ENCODE data around the gene TMIE. TPM values are rescaled to one million over a fixed set of nuclear protein-coding genes. Genes with fewer than 3 reads are reported as not detected.

The TMIE gene
- total and polyA plus RNA-seq, 2 of the 8 experiments (the other 6 are each of a cell fraction or from before 2014, with no cell fraction given), result 0.45 to 0.67 TPM

GRCh38 chr3:46670891-46671427 is 30.2 kb upstream of the TMIE start:
- 0 out of 2 replicates have a peak overlapping the region, but pooled peaks have one; percentile 44 for H2BK5ac ChIP-seq (ENCODE audit: low read depth, low read length)
- FAIRE-seq (no peak), DNase-seq (ENCODE audit: low read depth in 1 of 2, low spot score in 2 of 2) (peak in 1 of 2 experiments; percentile 41)
- no peak overlapping the region for H3K23ac ChIP-seq (ENCODE audit: insufficient read length)
- no peak overlapping the region for H3K27ac ChIP-seq (ENCODE audit: low read depth, low read length)
- no peak overlapping the region for H2BK12ac ChIP-seq (ENCODE audit: low read depth, low read length)
- no peak overlapping the region for H2BK120ac ChIP-seq (replicated peaks; ENCODE audit: low read depth, low read length)
- H2AK5ac ChIP-seq (ENCODE audit: low read depth, low read length), result no peak overlapping the region
- no peak overlapping the region for H4K91ac ChIP-seq (replicated peaks; ENCODE audit: insufficient read length, low read length)
- WGBS, 2 experiments (ENCODE audit: extremely low coverage in 1 of 2, insufficient coverage in 1 of 2, insufficient read length in 1 of 2, insufficient replicate concordance in 2 of 2, low coverage in 1 of 2, low lambda C conversion rate in 2 of 2, missing lambda C conversion rate in 1 of 2), result 97% methylated on average over 3 of the region's 4 CpGs; no CpG with 5 or more reads in 1 of the 2 experiments
- H3K79me2 ChIP-seq (ENCODE audit: control insufficient read depth in 1 of 2, insufficient read depth in 2 of 2, low read length in 2 of 2), result no peaks in the 10 kb centered on the region
- no peaks in the 10 kb centered on the region for H3K36me3 ChIP-seq (ENCODE audit: control insufficient read depth in 2 of 4, insufficient read depth in 4 of 4, low read length in 3 of 4)
- H2BK15ac ChIP-seq (ENCODE audit: low read length), result 0 out of 2 replicates have a peak overlapping the region, but pooled peaks have one; percentile 46
- H4K8ac ChIP-seq (ENCODE audit: extremely low read depth, insufficient read depth, low read length), result no peak overlapping the region
- no peak overlapping the region for H3K4me2 ChIP-seq (ENCODE audit: insufficient read depth in 1 of 2, low read depth in 2 of 2, low read length in 2 of 2)
- no peaks in the 10 kb centered on the region for H3K79me1 ChIP-seq (ENCODE audit: low read depth, low read length)
- H3K56ac ChIP-seq (replicated peaks; ENCODE audit: insufficient read length, low read depth, low read length), result no peak overlapping the region
- no peak overlapping the region for H3K14ac ChIP-seq (ENCODE audit: insufficient read length)
- H3K9me3 ChIP-seq (ENCODE audit: insufficient read depth in 2 of 2, low read depth in 1 of 2, low read length in 1 of 2), result no peaks in the 10 kb centered on the region
- no peak overlapping the region for H3K4me3 ChIP-seq (ENCODE audit: extremely low read depth in 1 of 4, insufficient read depth in 2 of 4, low read depth in 3 of 4, low read length in 4 of 4)
- no peaks in the 10 kb centered on the region for H3K4me1 ChIP-seq (replicated peaks in 1 of 4; ENCODE audit: control insufficient read depth in 3 of 4, insufficient read depth in 4 of 4, low read length in 3 of 4)
- ChIA-PET POLR2A (ENCODE audit: partially characterized antibody) (interaction anchor here (0.7 to 0.8 kb wide), 3 partner anchors 14 to 84 kb away, joined by 3 read pairs; no protein-coding TSS in a partner anchor), CTCF (ENCODE audit: partially characterized antibody) (interaction anchor here (0.6 to 4.3 kb wide), 11 partner anchors 8 to 820 kb away, joined by 3 to 21 read pairs (median 4); no protein-coding TSS in a partner anchor)
- no peak overlapping the region for H4K5ac ChIP-seq (ENCODE audit: insufficient read length, low read depth, low read length)
- no peak overlapping the region for H3K9ac ChIP-seq (replicated peaks in 1 of 4; ENCODE audit: extremely low read depth in 1 of 4, low read depth in 3 of 4, low read length in 3 of 4)
- H3K27me3 ChIP-seq (replicated peaks in 1 of 4; ENCODE audit: control insufficient read depth in 3 of 4, extremely low read depth in 1 of 4, insufficient read depth in 3 of 4, low read length in 3 of 4), result no peaks in the 10 kb centered on the region; a peak in 1 of 7 replicates
- no peak overlapping the region for H2BK20ac ChIP-seq (ENCODE audit: low read length)
- no peak overlapping the region for H3K18ac ChIP-seq (ENCODE audit: extremely low read depth, low read length)
- no peaks in the 10 kb centered on the region for H3K23me2 ChIP-seq (ENCODE audit: low read depth, low read length)
- no peak overlapping the region for H3K4ac ChIP-seq (replicated peaks; ENCODE audit: insufficient read length, low read depth, low read length)
- H4K20me1 ChIP-seq (replicated peaks in 1 of 2; ENCODE audit: control insufficient read depth in 1 of 2, insufficient read depth in 2 of 2, low read length in 2 of 2), result peaks cover 0 to under 1% of the 10 kb centered on the region in 2 experiments
- H2AFZ ChIP-seq (ENCODE audit: low read length), result no peak overlapping the region
- TF ChIP-seq YY1 (IDR thresholded peaks at IDR 0.05; ENCODE audit: low read depth, low read length) (no peak), MAFK (IDR thresholded peaks at IDR 0.05; ENCODE audit: low read depth, low read length) (no peak), ATF2 (IDR thresholded peaks at IDR 0.05; ENCODE audit: low read length) (no peak), BRCA1 (IDR thresholded peaks at IDR 0.05; ENCODE audit: low read depth, low read length) (no peak), SIRT6 (IDR thresholded peaks at IDR 0.05; ENCODE audit: low read length) (no peak), SP4 (IDR thresholded peaks at IDR 0.05; ENCODE audit: low read length) (no peak), CBX8 (IDR thresholded peaks at IDR 0.05; ENCODE audit: borderline replicate concordance, low read depth, low read length) (no peak), SAP30 (IDR thresholded peaks at IDR 0.05; ENCODE audit: insufficient read depth, insufficient replicate concordance, low read length) (no peak), CBX5 (IDR thresholded peaks at IDR 0.05; ENCODE audit: low read depth, low read length) (no peak), KDM5A (IDR thresholded peaks at IDR 0.05; ENCODE audit: low read length) (no peak), CREB1 (IDR thresholded peaks at IDR 0.05) (no peak), ZNF274 (IDR thresholded peaks at IDR 0.05; ENCODE audit: borderline replicate concordance, extremely low read depth, low read length) (no peak), HDAC6 (IDR thresholded peaks at IDR 0.05; ENCODE audit: low read depth, low read length) (no peak)
